HCT116 (cell line): ENCODE measurements around the gene CCL13. TPM values are rescaled to one million over a fixed set of nuclear protein-coding genes. Genes with fewer than 3 reads are reported as not detected.

Source experiments
- ATAC-seq: fragments of 200-7000 bp; cut with Tn5 transposase; 2 replicates; pipeline ENCODE4 v1.9.1; 2020; ENCODE audit warnings: mild to moderate bottlenecking, moderate library complexity
- BruUV-seq: library from RNA; stranded (reverse); fragments of 400-500 nt; replicated peaks from 2 replicates; lab custom pipeline; 2021; lab: Mats Ljungman, UMichigan
- CTCF ChIA-PET: fragments of 300-600 bp; sonication (Branson Sonifier 250); formaldehyde crosslinking; loops from one replicate; lab custom pipeline; 2021; ENCODE audit warnings: antibody characterized with exemption; lab: Charles Lee
- POLR2A ChIA-PET: fragments of 300-600, 350-600 bp; sonication (Branson Sonifier 250); formaldehyde crosslinking; loops from one replicate; lab custom pipeline; 2021; ENCODE audit warnings: antibody characterized with exemption; lab: Charles Lee
- RAD21 ChIA-PET, 2 experiments: fragments of 300-600 bp; sonication (Branson Sonifier 250); formaldehyde crosslinking; loops; one replicate each; lab custom pipeline; 2023; ENCODE audit warnings: low total read pairs in 2 of 2; ENCODE audit not compliant: uncharacterized antibody in 2 of 2, unreplicated experiment in 2 of 2, low non-redundant PET in 1 of 2; lab: Charles Lee
- DNase-seq: peaks from one replicate; pipeline ENCODE4 v3.0.0-alpha.2; 2010; ENCODE audit warnings: low read depth, low spot score
- H2AFZ ChIP-seq: fragments of 200-600 bp; shearing (Covaris generic), sonication (generic); 2 replicates; pipeline ENCODE4 v1.6.1; 2017; ENCODE audit warnings: low read depth, mixed run types, mixed read lengths, antibody characterized with exemption, low read length; ENCODE audit not compliant: poor library complexity, severe bottlenecking
- H3K27ac ChIP-seq: 2 replicates; pipeline ENCODE4 v1.5.1; 2012; ENCODE audit warnings: low read depth, low read length
- H3K27me3 ChIP-seq: fragments of 200-600 bp; sonication (generic); 2 replicates; pipeline ENCODE4 v1.6.1; 2016; ENCODE audit warnings: mixed run types, low read length, mixed read lengths; ENCODE audit not compliant: insufficient read depth
- H3K36me3 ChIP-seq, 2 experiments: fragments of 200-500 bp in 1 of 2; fragments of 200-600 bp in 1 of 2; sonication (Bioruptor generic) in 1 of 2; sonication (generic) in 1 of 2; 2 replicates each; pipeline versions ENCODE4 v1.5.1 to v1.6.1; 2014 to 2016; ENCODE audit warnings: low read length in 2 of 2, inconsistent platforms in 1 of 2, mixed read lengths in 1 of 2, mixed run types in 1 of 2; ENCODE audit not compliant: insufficient read depth in 2 of 2, control insufficient read depth in 1 of 2
- H3K4me1 ChIP-seq, 2 experiments: fragments of 200-600 bp in 1 of 2; sonication (generic) in 1 of 2; 2 replicates each; pipeline versions ENCODE4 v1.5.1 to v1.6.1; 2012 to 2017; ENCODE audit warnings: low read length in 2 of 2, inconsistent platforms in 1 of 2, mild to moderate bottlenecking in 1 of 2, mixed read lengths in 1 of 2, mixed run types in 1 of 2, moderate library complexity in 1 of 2; ENCODE audit not compliant: insufficient read depth in 2 of 2, control insufficient read depth in 1 of 2
- H3K4me2 ChIP-seq: fragments of 200-600 bp; sonication (generic); 2 replicates; pipeline ENCODE4 v1.6.1; 2017; ENCODE audit warnings: mixed run types, low read length, mixed read lengths
- H3K4me3 ChIP-seq, 2 experiments: fragments of 200-600 bp in 1 of 2; sonication (generic) in 1 of 2; replicated peaks in 1 of 2; 2 replicates each; pipeline ENCODE4 v1.5.1; 2011 to 2016; ENCODE audit warnings: low read length in 2 of 2, control low read depth in 1 of 2, low read depth in 1 of 2, mild to moderate bottlenecking in 1 of 2, mixed read lengths in 1 of 2, mixed run types in 1 of 2
- H3K79me2 ChIP-seq: fragments of 200-600 bp; sonication (generic); 2 replicates; pipeline ENCODE4 v1.6.1; 2017; ENCODE audit warnings: mild to moderate bottlenecking, mixed run types, low read length, moderate library complexity, mixed read lengths; ENCODE audit not compliant: insufficient read depth
- H3K9ac ChIP-seq: fragments of 200-600 bp; sonication (generic); 2 replicates; pipeline ENCODE4 v1.6.1; 2016; ENCODE audit warnings: low read length, mixed read lengths
- H3K9me2 ChIP-seq: fragments of 200-600 bp; sonication (generic), shearing (Covaris generic); 2 replicates; pipeline ENCODE4 v1.6.1; 2017; ENCODE audit warnings: mixed run types, mild to moderate bottlenecking, moderate library complexity; ENCODE audit not compliant: insufficient read depth
- H3K9me3 ChIP-seq, 2 experiments: fragments of 200-500 bp in 1 of 2; fragments of 200-600 bp in 1 of 2; sonication (Bioruptor generic) in 1 of 2; sonication (generic) in 1 of 2; 2 replicates each; pipeline ENCODE4 v1.6.1; 2014 to 2017; ENCODE audit warnings: low read length in 2 of 2, mixed read lengths in 2 of 2, inconsistent platforms in 1 of 2, low read depth in 1 of 2, mild to moderate bottlenecking in 1 of 2, mixed run types in 1 of 2, moderate library complexity in 1 of 2; ENCODE audit not compliant: control insufficient read depth in 1 of 2, insufficient read depth in 1 of 2
- H4K20me1 ChIP-seq: fragments of 200-600 bp; sonication (generic), shearing (Covaris generic); 2 replicates; pipeline ENCODE4 v1.6.1; 2017; ENCODE audit warnings: mixed run types, mild to moderate bottlenecking, moderate library complexity; ENCODE audit not compliant: insufficient read depth
- CEBPB ChIP-seq: IDR thresholded peaks from 2 replicates; pipeline ENCODE4 v1.6.1; 2012; ENCODE audit warnings: low read depth
- EGR1 ChIP-seq: IDR thresholded peaks from 2 replicates; pipeline ENCODE4 v1.6.1; 2012; ENCODE audit warnings: low read depth
- ELF1 ChIP-seq: IDR thresholded peaks from 2 replicates; pipeline ENCODE4 v1.6.1; 2012; ENCODE audit warnings: low read depth, borderline replicate concordance
- EZH2 ChIP-seq: fragments of 200-600 bp; sonication (generic); IDR thresholded peaks from 2 replicates; pipeline ENCODE4 v1.6.1; 2017; ENCODE audit warnings: antibody characterized with exemption, mixed run types
- JUND ChIP-seq: IDR thresholded peaks from 2 replicates; pipeline ENCODE4 v1.6.1; 2012
- RAD21 ChIP-seq: IDR thresholded peaks from 2 replicates; pipeline ENCODE4 v1.6.1; 2012; ENCODE audit warnings: low read depth, mild to moderate bottlenecking
- SRF ChIP-seq: IDR thresholded peaks from 2 replicates; pipeline ENCODE4 v1.6.1; 2012; ENCODE audit warnings: low read depth
- TCF7L2 ChIP-seq: IDR thresholded peaks from 2 replicates; pipeline ENCODE4 v1.7.0; 2011; ENCODE audit warnings: borderline replicate concordance, inconsistent platforms; ENCODE audit not compliant: insufficient read depth, insufficient read length; ENCODE audit errors: extremely low read depth
- YY1 ChIP-seq: IDR thresholded peaks from 2 replicates; pipeline ENCODE4 v1.6.1; 2011; ENCODE audit warnings: low read length, low read depth, moderate library complexity, mild to moderate bottlenecking; ENCODE audit not compliant: insufficient replicate concordance; ENCODE audit errors: extremely low read depth
- ZNF274 ChIP-seq: fragments of 200-500 bp; sonication (Bioruptor generic); IDR thresholded peaks from 2 replicates; pipeline ENCODE4 v1.6.1; 2014; ENCODE audit warnings: mild to moderate bottlenecking, low read depth, low read length, inconsistent platforms
- intact Hi-C: fragments of 100-400 bp; cut with micrococcal nuclease; formaldehyde crosslinking; loops from 2 replicates; pipeline ENCODE4 v1.10.0; 2022
- total RNA-seq: library from RNA; stranded (reverse); gene quantifications from one replicate; pipeline ENCODE4 v1.2.1, GENCODE V29; 2021; ENCODE audit not compliant: unreplicated experiment
- TF ChIP-seq, protein P1 (sequence below): IDR thresholded peaks from 2 replicates; pipeline ENCODE4 v1.6.1; 2012; ENCODE audit warnings: low read depth
- TF ChIP-seq, protein P2 (sequence below): IDR thresholded peaks from 2 replicates; pipeline ENCODE4 v1.6.1; 2012
- TF ChIP-seq, protein P3 (sequence below), 3 experiments: fragments of 200-600 bp in 1 of 3; sonication (generic) in 1 of 3; IDR thresholded peaks in 2 of 3; conservative IDR thresholded peaks in 1 of 3; 2 replicates each; pipeline ENCODE4 v1.5.1; 2012 to 2017; ENCODE audit warnings: low read depth in 2 of 3, low read length in 2 of 3, antibody characterized with exemption in 1 of 3, borderline replicate concordance in 1 of 3, control low read depth in 1 of 3, mild to moderate bottlenecking in 1 of 3, mixed read lengths in 1 of 3, mixed run types in 1 of 3, moderate library complexity in 1 of 3; ENCODE audit not compliant: insufficient read depth in 1 of 3

The CCL13 gene
- total RNA-seq, 1 experiment from 2014 or later, result not detected

DNA sequence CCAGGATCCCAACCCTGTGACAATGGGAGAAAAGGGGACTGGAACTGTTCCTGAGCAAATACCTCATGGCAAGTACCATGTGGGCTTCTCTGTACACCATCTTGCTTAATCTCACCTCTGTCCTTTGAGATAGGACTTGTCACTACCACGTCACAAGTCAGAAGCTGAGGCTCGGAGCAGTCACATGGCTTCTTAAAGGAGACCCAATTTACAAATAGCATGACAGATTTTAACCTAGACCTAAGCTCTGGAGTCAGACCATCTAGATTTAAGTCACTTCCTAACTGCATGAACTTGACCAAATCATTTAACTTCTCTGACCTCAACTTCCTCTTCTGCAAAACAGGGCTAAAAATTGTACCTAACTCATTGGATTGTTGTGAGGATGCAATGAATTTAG lies 42.7 kb downstream of the CCL13 start:
- Histone ChIP-seq H3K9me3 (no peaks in the 10 kb centered on the region), H3K27ac (no peak overlapping the region), H3K4me3 (no peak overlapping the region), H3K36me3 (no peaks in the 10 kb centered on the region), H3K27me3 (peaks cover 39% of the 10 kb centered on the region), H3K9ac (no peak overlapping the region), H4K20me1 (no peaks in the 10 kb centered on the region), H3K4me1 (no peaks in the 10 kb centered on the region), H3K79me2 (no peaks in the 10 kb centered on the region), H2AFZ (no peak overlapping the region), H3K4me2 (no peak overlapping the region), H3K9me2 (no peaks in the 10 kb centered on the region)
- RAD21 ChIA-PET, result no interaction called here
- no TSS peak for BruUV-seq
- CTCF ChIA-PET, result interaction anchor here (0.8 to 1.5 kb wide), 2 partner anchors 21 to 38 kb away, joined by 4 to 5 read pairs; no protein-coding TSS in a partner anchor
- DNase-seq, result no peak
- no peak for TF ChIP-seq RAD21
- TF ChIP-seq SRF, result no peak
- TF ChIP-seq JUND, result no peak
- no peak for TF ChIP-seq ELF1
- no peak for TF ChIP-seq ZNF274
- ATAC-seq, result no peak
- intact Hi-C loops, result no loop called here
- POLR2A ChIA-PET, result interaction anchor here (0.5 kb wide), 1 partner anchor 1784 kb away, joined by 3 read pairs; no protein-coding TSS in a partner anchor

DNA sequence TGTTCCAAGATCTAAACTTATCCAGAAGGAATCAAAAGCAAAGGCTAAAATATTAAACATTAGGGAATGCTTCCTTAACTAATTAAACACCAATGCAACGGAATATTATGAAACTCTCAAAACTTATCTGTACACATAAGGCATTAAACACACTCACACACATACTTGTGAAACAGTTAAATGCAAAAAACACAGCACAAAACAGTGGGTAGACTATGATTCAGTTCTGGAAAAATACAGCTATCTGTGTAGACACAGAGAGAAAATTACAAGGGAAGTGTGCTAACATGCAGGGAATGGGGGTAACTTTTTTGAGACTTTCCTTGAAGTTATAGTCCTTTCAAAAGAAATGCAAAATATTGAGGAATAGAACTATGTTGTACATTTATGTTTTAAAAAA lies 43.4 kb downstream of the CCL13 start:
- H3K36me3 ChIP-seq, result no peaks in the 10 kb centered on the region
- ATAC-seq (no peak), DNase-seq (no peak)
- H3K9me3 ChIP-seq, result no peaks in the 10 kb centered on the region
- CTCF ChIA-PET, result interaction anchor here (0.8 to 1.5 kb wide), 2 partner anchors 20 to 38 kb away, joined by 4 to 5 read pairs; no protein-coding TSS in a partner anchor
- no peak overlapping the region for H3K9ac ChIP-seq
- no peaks in the 10 kb centered on the region for H4K20me1 ChIP-seq
- no peaks in the 10 kb centered on the region for H3K4me1 ChIP-seq
- H3K4me2 ChIP-seq, result no peak overlapping the region
- no peaks in the 10 kb centered on the region for H3K9me2 ChIP-seq
- POLR2A ChIA-PET, result no interaction called here
- H3K27me3 ChIP-seq, result peaks cover 38% of the 10 kb centered on the region
- H2AFZ ChIP-seq, result no peak overlapping the region
- no peak overlapping the region for H3K27ac ChIP-seq
- H3K4me3 ChIP-seq, result no peak overlapping the region
- no TSS peak for BruUV-seq
- intact Hi-C loops, result no loop called here
- TF ChIP-seq, protein P1, sequence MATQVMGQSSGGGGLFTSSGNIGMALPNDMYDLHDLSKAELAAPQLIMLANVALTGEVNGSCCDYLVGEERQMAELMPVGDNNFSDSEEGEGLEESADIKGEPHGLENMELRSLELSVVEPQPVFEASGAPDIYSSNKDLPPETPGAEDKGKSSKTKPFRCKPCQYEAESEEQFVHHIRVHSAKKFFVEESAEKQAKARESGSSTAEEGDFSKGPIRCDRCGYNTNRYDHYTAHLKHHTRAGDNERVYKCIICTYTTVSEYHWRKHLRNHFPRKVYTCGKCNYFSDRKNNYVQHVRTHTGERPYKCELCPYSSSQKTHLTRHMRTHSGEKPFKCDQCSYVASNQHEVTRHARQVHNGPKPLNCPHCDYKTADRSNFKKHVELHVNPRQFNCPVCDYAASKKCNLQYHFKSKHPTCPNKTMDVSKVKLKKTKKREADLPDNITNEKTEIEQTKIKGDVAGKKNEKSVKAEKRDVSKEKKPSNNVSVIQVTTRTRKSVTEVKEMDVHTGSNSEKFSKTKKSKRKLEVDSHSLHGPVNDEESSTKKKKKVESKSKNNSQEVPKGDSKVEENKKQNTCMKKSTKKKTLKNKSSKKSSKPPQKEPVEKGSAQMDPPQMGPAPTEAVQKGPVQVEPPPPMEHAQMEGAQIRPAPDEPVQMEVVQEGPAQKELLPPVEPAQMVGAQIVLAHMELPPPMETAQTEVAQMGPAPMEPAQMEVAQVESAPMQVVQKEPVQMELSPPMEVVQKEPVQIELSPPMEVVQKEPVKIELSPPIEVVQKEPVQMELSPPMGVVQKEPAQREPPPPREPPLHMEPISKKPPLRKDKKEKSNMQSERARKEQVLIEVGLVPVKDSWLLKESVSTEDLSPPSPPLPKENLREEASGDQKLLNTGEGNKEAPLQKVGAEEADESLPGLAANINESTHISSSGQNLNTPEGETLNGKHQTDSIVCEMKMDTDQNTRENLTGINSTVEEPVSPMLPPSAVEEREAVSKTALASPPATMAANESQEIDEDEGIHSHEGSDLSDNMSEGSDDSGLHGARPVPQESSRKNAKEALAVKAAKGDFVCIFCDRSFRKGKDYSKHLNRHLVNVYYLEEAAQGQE, result no peak
- TF ChIP-seq, protein P2, sequence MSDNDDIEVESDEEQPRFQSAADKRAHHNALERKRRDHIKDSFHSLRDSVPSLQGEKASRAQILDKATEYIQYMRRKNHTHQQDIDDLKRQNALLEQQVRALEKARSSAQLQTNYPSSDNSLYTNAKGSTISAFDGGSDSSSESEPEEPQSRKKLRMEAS, result no peak
- TF ChIP-seq RAD21 (no peak), ZNF274 (no peak), JUND (no peak), EGR1 (no peak), CEBPB (no peak), YY1 (no peak), TCF7L2 (no peak), EZH2 (no peak)
- TF ChIP-seq, protein P3, sequence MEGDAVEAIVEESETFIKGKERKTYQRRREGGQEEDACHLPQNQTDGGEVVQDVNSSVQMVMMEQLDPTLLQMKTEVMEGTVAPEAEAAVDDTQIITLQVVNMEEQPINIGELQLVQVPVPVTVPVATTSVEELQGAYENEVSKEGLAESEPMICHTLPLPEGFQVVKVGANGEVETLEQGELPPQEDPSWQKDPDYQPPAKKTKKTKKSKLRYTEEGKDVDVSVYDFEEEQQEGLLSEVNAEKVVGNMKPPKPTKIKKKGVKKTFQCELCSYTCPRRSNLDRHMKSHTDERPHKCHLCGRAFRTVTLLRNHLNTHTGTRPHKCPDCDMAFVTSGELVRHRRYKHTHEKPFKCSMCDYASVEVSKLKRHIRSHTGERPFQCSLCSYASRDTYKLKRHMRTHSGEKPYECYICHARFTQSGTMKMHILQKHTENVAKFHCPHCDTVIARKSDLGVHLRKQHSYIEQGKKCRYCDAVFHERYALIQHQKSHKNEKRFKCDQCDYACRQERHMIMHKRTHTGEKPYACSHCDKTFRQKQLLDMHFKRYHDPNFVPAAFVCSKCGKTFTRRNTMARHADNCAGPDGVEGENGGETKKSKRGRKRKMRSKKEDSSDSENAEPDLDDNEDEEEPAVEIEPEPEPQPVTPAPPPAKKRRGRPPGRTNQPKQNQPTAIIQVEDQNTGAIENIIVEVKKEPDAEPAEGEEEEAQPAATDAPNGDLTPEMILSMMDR (IDR thresholded peaks at IDR 0.05 in 2 of 3, conservative IDR thresholded peaks at IDR 0.05 in 1 of 3; ENCODE audit: borderline replicate concordance in 1 of 3, insufficient read depth in 1 of 3, low read depth in 2 of 3, low read length in 2 of 3), result no peak
- TF ChIP-seq, all 23 proteins: peak for 0
- RAD21 ChIA-PET, result no interaction called here
- no peaks in the 10 kb centered on the region for H3K79me2 ChIP-seq
